Measurements from ENCODE around the gene MEN1.
A peak's percentile ranks its signal among the peaks of the same experiment; 100 is the strongest.

MEN1 gene

DNA sequence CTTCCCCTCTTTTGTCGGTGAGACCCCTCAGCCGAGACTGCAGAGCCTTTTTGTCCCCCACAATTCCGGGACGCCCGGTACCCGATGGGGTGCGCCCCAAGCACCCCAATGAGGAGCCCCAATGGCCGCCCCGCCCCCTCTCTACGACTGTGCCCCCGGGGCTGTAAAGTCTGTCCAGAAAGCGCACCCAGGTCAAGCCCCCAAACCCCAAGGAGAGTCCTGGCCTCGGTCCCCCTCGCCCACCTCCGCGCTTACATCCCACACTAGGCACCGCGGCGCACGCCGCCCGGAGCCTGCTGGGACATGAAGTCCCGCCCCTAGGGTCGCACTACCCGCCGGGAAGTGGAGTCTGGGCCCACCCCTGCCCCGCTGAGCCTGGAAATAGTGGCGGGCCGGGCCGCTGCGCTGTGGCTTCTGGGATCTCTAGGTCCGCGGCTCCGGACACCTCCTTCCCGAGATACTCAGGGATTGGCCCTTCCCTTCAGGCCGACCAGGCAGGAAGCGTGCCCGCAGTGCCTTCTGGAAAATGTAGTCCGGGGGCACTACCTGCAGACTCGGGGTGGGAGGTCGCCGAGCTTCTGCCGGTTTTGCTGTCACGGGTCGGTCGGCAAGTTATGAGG is at the start of gene MEN1:
Gene MEN1 (minus strand): TSS at position 281 of the 620 bp plus-strand sequence. CDS start 442 bp downstream, outside the sequence.
- DNase-seq (ENCODE audit: low read depth): peak; percentile 88

DNA sequence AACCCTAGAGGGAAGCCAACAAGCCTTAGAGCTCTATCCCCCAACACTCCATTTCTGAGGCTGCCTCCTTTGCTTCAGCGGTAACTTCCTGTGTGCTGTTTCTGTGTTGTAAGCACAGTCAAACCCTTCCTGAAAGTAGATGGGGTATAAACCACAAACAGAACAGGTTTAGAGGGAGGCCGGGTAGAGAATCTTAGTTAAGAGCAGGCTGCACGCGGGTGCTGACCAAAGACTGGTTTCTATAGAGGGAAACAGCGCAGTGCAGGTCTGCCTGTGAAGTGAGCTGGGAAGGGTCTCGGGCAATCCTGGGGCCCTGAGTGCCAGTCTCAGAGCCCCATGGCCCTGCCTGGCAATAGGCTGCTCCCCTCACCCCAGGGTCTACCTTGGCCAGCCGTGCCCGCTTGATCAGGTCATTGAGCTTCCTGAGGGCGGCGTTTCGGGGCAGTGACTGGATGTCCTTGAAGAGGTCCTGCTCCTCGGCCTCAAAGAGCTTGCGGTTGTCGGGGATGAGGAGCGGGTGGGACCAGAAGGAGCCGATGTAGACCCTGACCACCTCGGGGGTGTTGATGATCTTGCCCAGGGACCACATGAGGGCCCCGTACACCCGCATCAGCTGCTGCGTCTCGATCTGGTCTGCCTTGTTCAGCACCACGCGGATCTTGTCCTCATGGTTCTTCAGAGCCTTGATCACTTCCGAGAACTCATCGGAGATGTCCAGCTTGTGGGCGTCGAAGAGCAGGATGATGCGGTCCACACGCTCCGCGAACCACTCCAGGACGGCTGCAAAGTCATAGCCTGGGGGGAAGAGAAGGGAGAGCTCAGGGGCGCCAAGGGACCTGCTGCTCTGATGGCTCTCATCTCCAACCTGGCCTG is 49.4 kb upstream of the MEN1 start:
- DNase-seq (ENCODE audit: low read depth): no peak

DNA sequence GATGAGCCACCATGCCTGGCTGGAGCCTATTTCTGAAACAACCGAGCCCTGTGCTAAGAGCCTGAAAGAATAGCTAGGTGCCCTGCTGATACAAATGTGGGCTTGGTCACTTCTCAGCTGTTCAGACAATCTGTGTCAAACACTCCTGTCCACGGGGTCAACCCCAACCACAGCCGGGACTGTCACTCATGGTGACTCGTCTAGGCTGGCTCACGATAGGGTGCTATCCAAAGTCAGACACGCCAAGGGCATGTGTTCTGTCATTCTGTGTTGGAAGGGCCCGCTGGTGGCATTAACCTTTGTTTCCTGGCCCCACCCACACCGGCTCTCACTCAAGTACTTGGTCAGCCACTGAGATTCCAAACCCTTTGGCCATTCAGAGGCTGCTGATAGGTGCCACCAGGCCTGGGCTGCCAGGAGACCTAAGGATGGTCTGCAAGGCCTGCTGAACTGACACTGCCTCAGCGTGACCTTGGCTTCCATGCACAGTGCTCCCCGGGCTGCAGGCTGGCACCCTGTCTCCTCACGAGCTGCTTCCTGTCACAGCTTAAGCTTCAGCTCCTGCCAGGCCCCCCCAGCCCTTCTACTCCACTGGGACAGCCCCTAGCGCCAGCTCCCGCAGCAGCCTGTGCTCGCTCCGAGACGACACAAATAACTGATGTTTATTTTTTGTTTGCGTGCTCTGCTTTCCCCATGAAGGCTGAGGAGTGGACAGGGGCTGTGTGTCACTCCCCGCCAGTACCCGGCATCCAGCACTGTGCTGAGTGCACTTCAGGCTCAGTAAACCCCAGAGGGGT is 48.3 kb upstream of the MEN1 start:
- no peak for DNase-seq (ENCODE audit: low read depth)

DNA sequence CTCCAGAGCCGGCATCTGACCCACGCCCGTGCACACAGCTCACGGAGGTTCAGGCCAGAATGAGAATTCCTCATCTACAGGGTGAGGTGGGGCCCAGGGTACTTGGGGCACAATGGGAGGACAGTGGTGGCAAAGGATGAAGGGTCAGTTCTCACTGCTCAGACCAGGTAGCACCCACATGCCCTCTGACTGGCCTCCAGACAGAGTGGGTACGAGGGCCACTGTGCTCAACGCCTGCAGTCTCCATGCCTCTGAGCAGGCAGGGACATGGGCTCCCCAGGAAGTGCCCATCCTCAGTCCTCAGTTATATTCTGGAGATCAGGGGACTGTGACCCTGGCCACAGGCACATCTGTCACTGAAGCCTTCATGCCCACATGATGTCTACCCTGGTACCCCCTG is 47.1 kb upstream of the MEN1 start:
- no peak for DNase-seq (ENCODE audit: low read depth)

DNA sequence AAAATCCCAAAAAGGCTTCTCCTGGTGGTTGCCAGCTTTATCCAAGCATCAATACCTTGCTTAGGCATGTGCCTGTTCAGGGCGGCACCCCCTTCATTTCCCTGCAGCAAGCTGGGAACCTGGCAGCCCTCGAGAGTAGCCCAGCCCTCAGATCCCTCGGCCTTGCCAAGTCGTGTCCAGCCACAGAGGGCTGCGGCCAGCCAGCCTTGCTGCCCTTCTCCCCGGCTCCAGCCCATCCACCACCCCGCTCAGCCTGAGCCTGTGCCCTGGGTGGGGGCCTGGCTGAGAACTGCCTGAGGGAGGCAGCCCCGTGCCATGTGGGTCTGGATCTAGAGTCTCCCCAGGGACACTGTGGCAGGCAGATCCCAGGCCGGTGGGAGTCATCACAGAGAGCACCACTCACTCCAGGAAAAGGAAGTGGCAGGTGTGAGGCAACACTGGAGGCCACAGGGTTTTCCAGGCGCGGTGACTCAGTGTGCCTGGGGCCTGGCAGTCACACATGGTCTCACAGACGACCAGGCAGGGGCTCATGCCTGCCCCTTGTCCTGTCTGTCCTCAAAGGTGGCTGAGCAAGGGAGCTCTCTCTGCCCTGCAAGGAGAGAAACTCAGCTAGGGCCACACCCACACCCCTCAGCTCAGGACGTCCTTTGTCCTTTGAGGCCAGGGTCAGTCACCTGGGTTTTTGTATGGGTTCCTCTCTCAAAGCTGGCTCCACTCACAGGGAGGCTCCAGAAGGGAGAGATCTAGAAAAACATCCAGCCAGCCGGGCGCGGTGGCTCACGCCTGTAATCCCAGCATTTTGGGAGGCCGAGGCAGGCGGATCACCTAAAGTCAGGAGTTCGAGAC is 46.3 kb upstream of the MEN1 start:
- peak; percentile 90 for DNase-seq (ENCODE audit: low read depth)

DNA sequence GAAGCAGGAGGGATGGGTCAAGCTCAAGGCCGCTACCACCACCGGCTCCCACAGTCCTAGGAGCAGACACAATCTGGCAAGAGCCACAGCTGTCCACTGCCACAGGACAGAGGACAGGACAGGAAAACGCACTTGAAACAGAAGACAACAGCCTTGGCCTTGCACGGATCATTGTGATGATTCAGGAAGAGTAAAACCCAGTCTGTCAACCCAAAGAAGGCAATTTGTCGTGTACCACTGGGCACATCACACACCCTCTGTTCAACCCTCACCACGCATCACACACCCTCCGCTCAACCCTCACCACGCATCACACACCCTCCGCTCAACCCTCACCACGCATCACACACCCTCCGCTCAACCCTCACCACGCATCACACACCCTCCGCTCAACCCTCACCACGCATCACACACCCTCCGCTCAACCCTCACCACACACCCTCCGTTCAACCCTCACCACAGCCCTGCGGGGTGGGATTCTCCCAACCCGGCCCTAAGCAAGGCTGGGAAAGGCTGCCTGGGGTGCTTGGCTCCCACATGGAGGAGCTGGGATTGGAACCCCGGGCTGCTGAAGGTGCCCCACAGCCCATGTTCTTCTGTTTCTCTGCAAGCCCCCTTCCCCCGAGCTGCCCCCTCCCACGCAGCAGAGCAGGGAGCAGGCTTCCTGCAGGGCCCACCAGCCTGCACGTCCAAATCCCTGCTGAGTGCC is 45.4 kb upstream of the MEN1 start:
- no peak for DNase-seq (ENCODE audit: low read depth)

DNA sequence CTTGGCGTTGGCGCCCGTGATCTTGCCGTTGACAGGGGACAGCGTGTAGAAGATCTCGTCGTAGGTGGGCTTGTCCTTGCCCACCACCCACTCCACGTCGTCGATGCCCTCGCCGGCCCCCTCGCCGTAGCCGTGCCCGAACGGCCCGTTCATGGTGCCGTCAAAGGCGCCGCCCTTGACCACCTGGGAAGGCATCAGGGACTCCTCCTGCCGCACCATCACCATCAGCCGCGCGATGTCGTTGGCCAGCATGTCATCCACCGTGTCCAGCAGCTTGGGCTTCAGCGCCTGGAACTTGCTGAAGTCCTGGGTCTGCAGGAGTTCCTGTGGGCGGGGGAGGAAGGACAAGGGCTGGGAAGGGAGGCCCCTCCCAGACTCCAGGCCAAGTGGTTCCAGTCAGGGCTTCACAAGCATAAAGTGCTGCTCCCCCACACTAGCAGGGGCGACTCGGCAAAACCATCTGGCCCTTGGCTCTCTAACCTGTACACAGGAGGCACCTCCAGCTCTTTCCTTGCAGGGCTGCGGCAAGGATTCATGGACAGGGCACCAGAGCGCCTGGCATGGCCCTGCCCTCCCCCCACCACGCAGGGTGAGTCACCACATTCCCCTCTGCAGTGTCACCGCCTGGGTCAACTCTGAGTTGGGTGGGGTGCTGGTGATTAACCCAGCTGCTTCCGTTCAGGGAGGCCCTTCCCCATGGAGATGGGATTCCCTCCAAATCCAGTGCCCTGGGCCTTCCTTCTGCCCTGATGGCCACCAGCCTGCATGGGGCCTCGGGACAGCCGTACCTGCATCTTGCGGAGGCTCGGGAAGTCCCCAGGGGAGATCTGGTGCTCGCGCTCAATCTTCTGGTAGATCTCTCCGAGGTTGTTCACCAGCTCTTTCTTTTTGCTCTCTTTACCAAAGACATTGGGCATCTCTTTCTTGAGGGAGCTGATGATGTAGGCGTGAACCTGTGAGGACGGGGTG is 44.5 kb upstream of the MEN1 start:
- peak; percentile 97 for DNase-seq (ENCODE audit: low read depth)

DNA sequence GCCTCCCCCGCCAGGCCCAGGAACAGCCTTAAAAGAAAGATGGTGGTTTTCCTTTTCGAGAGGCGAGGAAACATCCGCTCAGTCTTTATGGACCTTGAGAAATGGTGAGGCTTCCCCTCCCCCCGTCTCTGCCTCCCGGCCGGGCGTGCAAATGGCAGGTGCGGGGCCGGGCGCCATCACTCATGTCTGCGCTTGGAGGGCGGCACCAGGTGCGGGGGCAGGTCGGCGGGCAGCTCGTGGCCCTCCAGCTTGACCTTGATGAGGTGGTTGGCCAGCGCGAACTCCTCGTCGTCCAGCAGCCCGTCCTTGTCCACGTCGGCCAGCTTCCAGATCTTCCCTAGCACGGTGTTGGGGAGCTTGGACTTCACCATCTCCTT is 43.8 kb upstream of the MEN1 start:
- DNase-seq (ENCODE audit: low read depth): no peak

DNA sequence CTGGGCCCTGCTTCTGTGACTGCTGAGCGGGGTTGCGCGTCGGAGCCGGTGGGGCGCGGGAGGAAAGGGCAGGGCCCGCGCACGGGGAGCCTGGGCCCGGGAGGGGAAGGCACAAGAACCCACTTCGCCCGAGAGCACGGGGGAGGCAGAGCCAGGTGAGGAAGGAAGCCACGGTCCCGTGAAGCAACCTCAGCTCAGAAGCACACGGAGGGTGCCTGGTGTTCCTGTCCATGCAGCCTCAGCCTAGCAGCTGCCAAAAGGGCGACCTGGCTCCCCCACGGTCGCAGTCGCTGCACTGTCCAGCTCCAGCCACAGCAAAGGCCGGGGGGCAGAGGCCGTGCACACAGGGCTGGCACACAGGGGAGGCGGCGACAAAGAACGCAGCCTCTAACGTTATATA is 43.4 kb upstream of the MEN1 start:
- DNase-seq (ENCODE audit: low read depth): no peak

DNA sequence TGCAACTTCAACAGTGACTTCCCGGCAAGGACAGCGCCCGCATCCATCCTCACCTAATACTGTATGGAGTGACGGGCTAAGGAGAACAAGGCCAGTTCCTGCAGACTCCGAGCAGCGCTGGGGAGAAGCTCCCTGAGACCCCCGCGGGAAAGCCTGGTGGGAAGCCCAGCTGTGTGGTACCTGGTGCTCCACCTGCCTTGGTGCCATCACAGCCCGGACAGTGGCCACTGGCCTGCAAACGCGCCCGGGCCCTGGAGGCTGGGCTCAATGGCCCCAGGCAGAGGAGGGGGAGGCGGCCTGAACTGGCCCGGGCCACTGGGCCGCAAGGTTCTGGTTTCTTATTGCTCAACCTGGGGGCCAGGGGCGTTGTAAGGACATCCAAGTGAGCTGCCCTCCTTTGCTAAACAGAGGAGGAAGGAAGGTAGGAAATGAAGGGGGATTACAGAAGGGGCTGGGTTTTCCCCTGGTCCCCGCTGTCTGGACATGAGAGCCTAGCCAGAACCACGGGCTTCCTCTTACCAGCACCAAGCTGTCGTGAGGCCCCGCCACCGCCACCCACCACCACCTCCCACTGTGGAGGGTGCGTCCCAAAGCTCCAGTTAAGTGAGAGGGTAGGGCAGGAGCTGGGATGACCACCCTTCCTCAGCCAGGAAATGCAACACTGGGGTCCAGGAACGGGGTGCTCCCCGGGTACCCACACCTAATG is 42.6 kb upstream of the MEN1 start:
- DNase-seq (ENCODE audit: low read depth): no peak

DNA sequence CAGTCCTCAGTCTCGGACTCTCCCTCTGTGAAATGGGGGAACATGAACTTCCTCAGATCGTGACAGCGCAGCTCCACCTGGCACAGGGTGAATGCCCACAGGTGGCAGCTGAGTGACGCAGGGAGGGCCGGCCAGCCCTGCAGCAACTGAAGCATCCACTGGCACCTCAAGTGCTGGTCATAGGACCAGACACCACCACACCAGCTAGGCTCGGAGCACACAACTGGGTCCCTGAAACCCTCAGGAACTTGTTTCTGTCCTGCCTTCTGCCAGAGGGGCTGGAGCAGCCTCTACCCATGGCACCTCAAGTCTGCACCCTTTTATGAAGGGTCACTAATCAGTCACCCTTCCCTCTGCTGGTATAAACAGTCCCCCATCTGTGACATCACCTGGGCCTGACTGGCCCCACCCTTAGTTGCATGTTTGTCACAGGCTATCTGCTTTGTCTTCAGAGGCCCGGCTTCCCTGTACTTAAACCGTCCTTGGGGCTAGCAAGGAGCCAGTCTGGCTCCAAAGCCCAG is 41.5 kb upstream of the MEN1 start:
- no peak for DNase-seq (ENCODE audit: low read depth)

DNA sequence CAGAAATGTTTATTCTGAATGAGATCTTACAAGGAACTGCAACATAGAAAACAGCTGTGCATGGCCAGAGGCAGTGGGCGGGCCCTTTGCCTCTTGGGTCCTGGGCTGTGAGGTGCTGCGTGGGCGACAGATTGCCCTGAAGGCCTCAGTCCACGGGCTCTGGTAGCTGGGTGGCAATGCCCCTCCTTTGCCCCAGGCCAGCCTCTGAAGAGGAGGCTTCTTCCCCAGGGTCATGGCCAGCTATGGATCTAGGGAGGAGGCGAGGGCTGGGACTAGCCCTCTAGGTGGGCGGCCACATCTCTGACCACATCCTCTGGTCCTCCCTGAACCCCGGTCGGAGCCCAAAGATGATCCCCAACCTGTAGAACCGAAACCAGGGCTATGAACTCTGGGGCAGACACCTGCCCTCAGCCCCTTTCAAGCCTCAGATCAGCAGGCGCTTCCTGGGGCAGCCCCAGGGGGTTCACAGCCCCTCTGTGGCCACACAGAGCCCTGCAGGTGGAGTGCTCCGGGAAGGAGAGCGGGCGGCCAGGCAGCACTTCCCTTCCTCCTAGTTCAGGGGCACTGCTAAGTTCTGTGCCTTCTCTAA is 40.7 kb upstream of the MEN1 start:
- DNase-seq (ENCODE audit: low read depth): no peak

DNA sequence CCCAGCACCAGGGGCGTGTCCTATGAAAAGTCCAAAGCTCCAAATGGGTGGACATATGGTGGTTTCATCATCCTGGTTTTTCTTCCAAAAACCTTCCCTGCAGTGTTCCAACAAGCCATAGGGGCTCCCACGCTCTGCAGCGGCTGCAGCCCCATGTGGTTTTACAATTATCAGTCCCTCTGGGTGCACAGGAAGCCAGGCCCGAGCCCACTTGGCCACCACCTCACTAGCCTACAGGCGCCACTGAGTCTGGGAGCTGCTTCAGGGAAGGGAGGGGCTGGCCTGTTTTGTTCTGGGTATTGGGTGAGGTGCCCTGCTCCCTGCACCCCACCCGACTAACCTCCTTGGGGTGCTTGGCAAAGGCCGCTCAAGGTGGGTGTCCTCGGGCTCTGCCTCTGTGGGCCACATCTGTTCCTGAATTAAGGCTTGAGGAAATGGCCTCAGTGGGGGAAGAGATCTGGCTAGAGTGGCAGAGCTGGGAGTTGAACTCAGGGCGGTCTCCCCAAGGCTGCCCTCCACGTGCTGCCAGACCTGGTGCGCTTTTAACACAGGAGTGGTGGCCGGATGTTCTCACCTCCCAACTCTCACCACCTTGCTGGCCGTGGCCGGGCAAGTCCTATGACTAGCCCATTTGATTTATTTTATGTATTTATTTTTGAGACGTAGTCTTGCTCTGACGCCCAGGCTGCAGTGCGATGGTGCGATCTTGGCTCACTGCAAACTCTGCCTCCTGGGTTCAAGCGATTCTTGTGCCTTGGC is 39.4 kb upstream of the MEN1 start:
- no peak for DNase-seq (ENCODE audit: low read depth)

DNA sequence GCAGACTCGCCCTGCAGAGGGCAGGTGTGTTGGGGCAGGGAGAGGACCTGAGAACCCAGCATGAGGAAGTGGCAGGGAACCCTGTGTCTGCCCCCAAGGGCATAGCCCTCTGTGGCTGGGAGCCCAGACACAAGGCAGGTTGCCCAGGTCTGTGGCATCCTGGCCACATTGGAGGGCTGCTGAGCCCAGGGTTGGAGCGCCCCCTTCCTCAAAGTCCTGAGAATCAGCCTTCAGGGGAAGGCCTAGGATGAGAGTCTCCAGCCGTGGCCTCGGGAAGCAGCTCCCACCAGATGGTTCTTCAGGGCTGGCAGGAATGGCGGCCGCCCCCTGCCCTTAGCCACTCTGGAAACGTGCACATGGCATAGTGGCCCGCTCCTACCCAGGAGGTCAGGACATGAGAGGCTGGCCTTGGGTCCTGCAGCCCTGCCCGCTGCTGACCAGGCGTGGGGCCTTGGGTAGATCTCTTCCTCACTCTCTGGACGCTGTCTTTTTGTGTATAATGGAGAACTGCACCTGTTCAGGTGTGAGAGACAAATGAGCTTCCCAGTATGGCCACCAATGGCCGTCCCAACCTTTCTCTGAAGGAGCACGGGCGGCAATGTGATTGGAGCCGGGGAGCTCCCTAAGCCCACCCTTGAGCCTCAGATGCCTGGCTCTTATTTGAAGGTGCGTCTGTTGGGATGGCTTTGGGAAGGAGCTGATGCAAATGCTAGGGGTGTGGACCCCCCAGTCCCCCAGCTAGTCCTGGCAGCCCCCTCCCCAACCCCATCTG is 38.7 kb upstream of the MEN1 start:
- no peak for DNase-seq (ENCODE audit: low read depth)

DNA sequence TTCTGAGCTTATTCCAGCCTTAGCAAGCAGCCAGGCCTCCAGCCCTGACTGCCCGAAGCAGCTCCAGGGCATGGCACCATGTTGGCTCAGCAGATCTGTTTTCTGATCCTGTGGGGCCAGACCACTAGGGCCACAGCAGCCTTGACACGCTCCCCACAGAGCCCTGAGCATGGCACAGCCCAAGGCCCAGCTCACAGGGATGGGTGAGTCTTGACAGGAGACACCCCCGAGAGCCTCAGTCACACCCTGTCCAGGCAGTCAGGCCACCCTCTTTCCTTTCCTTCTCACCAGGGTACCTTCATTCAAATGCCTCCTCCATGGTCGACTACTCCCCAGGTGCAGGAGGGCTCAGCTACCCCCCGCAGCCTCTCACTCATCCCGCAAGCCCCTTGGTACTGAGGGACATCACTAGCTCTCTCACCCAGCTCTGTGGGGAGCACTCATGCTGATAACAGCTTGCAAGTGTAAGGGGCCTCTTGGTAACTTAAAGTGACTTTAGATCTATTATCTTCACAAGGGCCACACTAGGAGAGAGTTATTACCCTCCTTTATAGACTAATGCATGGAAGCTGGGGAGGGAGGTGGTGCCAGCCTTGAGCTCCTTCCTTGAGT is 38.0 kb upstream of the MEN1 start:
- DNase-seq (ENCODE audit: low read depth): no peak

DNA sequence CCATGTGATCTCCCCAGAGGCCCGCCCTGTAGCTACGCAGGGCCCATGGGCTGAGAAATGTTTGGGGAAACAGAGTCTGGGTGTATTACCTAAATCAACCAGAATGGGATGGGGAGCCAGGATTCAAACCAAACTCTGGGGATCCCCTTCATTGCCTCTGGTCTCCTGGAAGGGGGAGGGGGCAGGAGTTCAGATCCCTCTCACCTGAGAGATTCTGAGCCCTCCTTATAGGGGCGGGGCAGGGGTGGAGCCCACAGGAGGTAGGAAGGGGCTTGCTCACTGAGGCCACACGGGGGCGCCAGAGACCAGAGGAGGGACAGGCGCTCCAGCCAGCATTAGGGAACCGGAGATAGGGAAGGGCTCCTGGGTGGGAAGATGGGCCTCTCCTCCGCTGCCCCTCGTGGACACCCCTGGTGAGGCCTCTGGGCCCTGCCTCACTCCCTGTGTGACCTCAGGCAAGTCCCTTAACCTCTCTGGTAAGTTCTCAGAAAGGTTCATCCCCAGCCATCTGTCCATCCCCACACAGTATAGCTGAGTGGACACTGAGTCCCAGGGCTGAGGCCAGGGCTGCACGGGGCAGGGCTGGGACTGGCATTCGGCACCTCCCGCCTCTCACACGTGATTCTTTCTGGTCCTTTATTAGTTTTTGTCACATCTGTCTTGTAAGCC is 36.8 kb upstream of the MEN1 start:
- peak; percentile 82 for DNase-seq (ENCODE audit: low read depth)

Data from HS-27A (cell line).